ENCODE results near the gene HS2ST1.

The HS2ST1 gene

DNA sequence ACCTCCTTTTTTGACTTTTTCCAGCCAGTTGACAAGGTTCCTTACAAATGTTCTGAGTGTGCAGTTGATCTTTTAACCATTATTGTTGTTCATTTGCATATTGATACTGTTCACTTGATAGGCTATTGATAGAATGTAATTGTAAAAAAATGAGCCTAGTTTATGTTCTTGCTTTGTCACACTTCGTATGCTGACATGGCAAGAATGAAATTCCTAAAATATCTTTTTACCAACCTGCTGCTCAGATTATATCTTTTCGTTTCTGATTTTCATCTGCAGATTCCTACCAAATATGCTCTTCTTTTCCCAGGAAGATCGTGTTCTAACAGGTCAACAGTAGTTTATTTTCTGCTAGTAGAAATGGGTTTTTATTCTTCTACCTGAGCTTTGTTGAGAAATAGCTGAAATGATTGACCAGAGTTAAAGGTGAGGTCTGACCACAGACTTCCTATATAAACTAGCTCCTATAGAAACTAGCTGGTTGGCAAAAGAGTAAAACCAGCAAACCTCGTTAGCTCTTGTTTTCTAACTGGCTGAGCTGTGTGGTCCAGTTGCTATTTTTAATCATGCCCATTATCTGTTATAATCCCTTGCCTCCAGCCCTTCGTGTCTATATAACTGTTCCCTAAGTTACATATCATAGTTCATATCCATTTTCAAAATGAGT is 174.8 kb downstream of the HS2ST1 start:
- intact Hi-C loops (cut with DNase I) = no loop called here
- DNase-seq = no peak

DNA sequence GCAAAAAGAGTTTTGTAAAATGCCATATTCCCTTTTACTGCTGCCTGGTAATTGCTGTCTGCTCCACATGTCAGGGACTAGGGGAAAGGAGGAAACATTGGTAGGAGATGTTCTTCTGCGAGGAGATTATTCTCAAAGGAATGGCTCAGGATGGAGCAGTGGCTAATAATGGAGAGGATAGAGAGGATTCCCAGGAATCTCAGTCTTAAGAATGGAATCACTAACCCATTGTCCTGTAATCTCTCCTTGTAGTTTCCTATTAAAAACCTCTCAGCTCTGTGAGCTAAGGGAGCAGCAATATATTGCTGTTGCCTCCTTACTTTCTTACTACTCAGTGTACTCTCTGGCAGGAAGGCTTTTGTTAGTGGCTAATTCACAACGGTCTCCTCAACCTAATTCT is 175.4 kb downstream of the HS2ST1 start:
- DNase-seq = no peak
- intact Hi-C loops (cut with DNase I) = no loop called here

DNA sequence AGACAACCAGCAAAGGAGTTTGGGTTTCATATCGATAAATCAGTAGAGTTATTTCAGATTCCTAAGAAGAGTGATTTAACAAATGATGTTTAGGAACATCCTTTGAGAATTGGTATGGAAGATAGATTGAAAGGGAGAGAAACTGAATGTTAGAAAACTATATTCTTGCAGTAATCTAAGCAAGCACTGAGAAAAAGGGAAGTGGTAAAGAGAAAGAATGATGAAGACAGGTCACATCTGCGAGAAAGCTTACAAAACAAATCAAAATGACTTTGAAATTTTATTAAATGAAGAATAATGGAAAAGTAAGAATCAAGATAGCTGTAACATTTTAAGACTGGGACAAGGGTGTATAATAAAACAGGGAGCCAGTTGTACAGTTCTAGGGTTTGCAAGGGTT is 177.0 kb downstream of the HS2ST1 start:
- no peak for DNase-seq
- intact Hi-C loops (cut with DNase I) = no loop called here

DNA sequence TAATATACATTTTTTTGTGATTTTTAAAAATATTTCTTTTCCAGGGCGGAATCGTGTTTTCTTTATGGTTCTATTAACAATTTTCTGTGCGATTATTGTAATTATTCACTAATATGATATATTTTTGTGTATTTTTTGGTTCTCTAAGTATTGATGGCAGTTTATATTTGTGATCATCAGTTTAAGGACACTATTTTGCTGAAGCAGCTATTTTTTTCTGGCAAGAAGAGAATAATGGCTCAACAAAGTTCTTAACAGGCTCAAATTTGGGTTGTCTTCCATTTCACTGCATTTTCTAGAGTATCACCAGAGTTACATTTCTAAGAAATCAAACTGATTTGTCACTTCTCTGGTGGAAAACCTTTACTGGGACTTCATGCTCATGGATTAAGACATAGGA is 178.4 kb downstream of the HS2ST1 start:
- intact Hi-C loops (cut with DNase I) = no loop called here
- DNase-seq = no peak

DNA sequence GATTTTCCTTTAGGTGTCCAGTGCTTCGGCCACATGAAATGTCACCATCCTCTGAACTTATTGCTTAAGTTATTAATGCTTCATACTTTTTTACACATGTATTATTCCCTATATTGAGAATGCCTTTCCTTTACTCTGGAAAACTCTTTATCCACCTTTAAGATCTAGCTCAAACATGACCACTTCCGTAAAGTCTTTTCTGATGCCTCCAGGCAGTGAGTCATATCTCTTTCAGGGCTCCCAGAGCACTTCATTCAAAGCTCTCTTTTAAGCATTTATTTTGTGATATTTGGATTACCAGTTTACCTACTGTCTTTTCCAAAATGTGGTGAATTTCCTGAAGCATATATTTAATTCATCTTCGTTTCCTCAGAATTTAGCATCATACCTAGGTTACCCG is 178.9 kb downstream of the HS2ST1 start:
- intact Hi-C loops (cut with DNase I) = no loop called here
- no peak for DNase-seq

DNA sequence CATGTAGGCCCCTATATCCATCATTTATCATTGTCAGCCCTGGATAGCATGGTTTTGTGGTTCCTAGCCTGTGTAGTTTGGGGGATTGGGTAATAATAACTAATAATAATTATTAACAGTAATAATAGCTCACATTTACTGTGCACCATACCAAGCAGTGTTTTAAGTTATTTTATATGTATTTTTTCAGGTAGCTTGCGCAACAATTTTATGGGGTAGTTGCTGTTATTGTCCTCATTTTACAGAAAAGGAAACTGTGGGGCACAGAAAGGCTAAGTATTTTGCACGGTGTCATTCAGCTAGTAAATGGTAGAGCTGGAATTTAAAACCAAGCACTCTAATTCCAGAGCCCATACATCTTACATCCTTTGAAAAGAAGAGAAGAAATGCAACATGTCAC is 179.8 kb downstream of the HS2ST1 start:
- intact Hi-C loops (cut with DNase I) = no loop called here

DNA sequence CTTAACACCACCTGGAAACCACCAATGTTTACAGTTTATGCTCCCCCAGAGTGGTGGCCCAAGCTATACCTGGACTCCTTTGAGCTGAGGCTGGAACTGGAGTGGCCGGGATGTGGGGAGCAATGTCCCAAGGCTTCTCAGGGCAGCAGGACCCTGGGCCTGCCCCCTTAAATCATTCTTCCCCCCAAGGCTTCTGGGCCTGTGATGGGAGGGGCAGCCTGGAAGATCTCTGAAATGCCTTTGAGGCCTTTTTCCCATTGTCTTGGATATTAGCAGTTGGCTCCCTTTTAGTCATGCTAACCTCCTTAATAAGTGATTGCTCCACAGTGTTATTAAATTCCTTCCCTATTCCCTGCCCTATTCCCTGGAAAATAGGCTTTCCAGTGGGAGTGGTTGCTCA is 185.8 kb downstream of the HS2ST1 start:
- DNase-seq = no peak
- intact Hi-C loops (cut with DNase I) = no loop called here

More for the DNA sequence above, 179.8 kb downstream of the HS2ST1 start:
- no peak for DNase-seq

DNA sequence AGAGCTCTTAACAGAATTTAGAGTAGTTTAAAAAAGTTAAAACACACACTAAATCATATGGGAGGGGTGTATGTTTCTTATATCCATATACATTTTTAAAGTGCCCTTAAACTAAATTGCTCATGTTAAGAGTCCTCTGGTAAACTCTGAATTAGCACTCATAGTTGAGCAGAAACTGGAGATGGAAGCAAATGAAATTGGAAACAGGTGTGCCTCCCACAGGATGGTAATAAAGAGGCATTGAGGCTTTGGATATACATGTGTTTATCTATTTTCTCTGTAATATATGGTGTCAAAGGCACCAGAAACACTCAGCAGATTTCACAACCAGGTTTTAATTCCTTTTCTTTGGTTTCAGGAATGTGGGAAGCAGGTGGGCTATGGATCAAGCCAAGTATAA is 188.6 kb downstream of the HS2ST1 start:
- no peak for DNase-seq
- intact Hi-C loops (cut with DNase I) = no loop called here

DNA sequence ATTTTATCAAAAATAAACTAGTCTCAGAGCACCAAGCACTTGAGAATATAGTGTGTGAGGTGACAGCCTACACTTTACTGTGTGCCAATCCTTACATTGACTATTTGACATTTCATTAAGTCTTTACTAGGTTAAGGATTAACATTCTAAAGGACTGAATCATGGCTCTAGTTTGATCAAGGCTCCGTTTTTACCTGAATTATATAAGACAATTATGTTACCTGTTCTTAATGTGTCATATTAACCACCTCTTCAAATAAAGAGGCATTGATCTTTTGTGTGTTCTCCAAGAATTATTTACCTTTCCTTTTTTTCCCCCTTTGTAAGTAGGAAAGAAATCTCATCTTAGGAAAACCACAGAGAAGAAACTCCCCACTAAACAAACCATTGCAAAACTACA is 189.7 kb downstream of the HS2ST1 start:
- no peak for DNase-seq

DNA sequence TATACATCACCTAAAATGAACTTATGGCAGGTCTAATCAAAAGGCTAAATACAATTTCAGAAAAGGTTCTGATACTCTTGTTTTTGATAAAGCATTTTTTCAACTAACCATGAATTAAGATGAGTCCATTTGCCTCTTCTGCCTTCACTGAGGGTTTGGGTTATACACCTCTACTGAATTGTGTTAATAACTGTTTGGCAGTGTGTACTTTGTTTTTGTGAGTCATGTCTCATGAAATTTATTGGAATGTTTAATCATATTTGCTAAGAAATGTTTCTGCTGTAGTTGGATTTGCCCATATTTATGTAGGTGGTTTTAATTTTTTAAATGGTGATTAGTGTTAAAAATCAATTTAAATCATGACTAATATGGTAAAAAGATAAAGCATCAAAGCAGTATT is 190.5 kb downstream of the HS2ST1 start:
- no peak for DNase-seq
- intact Hi-C loops (cut with DNase I) = no loop called here

More for the DNA sequence above, 189.7 kb downstream of the HS2ST1 start:
- intact Hi-C loops (cut with DNase I) = no loop called here

DNA sequence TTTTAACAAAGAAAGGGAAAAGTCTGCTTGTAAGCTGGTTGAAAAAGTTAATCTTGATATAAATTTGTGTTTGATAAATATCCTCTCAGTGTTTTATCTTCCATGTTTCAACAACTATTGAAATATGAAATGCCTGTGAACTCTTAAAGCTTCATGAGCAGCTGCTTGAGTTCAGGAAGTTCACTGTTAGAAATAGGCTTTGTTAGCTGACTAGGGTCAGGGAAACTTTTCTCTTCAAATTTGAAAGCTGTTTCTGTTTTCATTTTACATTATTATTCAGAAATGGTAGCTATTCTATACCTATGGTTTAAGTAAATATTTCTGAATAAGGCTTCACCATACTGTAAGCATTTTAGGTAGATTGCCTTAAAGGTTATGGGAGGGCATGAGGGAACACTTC is 191.7 kb downstream of the HS2ST1 start:
- intact Hi-C loops (cut with DNase I) = no loop called here
- no peak for DNase-seq

DNA sequence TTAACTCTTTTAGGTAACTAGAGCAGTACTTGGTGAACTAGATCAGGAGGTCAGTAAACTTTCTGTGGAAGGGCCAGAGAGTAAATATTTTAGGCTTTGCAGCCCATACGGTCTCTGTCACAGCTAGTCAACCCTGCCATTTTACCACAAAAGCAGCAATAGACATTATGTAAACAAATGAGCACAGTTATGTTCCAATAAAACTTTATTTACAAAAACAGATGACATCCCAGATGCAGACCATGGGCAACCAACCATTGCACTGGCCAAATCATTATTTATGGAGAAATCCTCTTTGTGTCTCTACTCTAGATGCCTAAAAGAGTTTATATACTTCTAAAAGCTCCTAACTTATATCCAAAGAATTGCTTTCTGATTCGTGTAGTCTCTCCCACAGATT is 192.4 kb downstream of the HS2ST1 start:
- intact Hi-C loops (cut with DNase I) = no loop called here
- DNase-seq = no peak

DNA sequence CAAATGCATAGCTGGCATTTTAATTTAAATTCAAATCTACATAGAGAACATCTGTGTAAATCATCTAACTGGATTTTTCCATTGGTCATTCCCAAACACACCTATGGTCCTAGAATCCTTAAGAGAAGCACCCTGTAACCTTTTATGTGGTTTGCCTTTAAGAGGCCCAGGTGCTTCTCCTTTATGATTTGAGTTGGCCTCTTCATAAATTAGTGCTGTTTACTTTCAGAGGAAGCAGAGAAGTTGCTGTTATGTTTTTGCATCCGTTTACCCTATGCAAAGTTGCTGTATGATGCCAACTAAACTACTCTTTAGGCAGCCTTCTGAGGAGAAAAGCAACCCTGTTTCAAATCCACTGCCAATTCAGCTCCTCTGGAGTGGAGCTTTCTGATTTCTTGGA is 193.8 kb downstream of the HS2ST1 start:
- no peak for DNase-seq
- intact Hi-C loops (cut with DNase I) = no loop called here

DNA sequence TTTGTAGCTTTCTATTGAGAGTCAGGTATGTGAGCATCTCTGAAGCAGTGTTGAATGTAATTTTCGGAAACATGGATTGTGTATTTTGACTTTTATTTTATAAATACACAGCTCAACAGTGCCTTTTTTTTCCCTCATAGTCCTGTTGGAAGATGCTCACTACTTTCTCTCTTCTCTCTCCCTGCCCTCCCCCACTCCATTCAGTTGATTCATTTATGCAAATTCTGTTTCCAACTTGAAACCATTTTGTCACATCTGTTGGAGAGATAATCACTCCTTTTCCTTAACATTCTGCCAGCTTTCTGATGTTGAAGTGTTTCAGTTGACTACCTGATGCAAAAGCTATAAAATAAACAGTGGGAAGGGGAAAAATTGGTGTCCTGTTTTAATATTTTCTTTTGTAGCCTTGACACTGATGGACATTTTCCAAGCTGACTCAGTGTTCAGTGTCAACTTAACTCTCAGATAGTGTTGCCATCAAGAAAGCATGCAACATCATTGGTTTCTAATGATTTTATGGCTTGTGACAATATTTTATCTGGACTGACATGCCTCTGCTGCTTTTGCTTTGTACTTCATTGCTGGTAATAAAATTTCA is 194.5 kb downstream of the HS2ST1 start:
- no peak for DNase-seq
- intact Hi-C loops (cut with DNase I) = no loop called here

DNA sequence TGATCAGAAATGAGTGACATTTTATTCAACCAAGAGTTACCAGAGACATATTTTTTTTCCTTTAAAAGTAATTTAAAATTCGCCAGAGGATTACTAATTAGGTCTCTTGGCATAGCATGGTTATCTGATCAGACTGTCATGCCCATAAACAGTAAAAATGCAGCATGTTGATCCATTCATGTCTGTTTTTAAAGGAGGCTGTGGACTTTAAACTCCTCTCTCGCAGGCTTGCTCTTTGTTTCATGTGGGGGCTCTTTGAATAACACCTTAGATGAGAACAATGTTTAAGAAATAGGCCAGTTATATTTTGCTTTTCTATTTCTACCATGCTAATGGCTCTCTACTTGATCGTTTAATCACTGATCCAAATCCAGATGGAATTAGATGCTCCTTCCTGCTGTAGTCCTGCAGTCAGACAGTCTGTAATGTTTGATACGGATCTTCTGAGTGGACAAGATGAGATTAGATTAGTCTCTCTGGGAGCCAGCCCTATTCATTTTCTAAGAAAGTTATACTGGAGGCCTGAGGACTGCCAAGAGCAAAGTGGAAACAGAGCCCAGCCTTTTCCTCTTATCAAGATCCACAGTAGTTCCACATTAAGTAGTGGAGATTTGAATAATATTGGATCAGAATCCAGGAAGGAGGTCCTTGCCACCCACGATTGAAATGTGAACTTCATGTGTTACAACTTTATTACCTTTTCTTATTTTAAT is 197.4 kb downstream of the HS2ST1 start:
- intact Hi-C loops (cut with DNase I) = no loop called here
- no peak for DNase-seq

DNA sequence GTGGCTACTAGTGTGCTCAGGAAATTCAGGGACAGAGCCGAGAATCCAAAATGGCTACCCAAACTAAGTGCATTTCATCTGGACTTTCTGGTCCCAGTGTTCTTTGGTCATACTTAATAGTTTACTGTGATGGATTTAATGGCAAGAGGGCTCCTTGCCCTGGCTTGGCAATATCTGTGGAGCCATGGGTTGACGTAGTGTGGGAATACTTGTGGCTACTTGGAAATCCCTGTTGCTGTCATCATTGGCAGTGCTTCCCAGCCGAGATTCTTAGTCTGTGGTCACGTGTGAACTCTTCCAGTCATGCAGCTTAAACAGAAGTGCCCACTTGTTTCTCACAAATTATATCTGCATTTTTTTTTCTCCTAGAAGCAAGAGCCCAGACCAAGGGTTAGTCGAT is 198.9 kb downstream of the HS2ST1 start:
- intact Hi-C loops (cut with DNase I) = no loop called here
- no peak for DNase-seq

DNA sequence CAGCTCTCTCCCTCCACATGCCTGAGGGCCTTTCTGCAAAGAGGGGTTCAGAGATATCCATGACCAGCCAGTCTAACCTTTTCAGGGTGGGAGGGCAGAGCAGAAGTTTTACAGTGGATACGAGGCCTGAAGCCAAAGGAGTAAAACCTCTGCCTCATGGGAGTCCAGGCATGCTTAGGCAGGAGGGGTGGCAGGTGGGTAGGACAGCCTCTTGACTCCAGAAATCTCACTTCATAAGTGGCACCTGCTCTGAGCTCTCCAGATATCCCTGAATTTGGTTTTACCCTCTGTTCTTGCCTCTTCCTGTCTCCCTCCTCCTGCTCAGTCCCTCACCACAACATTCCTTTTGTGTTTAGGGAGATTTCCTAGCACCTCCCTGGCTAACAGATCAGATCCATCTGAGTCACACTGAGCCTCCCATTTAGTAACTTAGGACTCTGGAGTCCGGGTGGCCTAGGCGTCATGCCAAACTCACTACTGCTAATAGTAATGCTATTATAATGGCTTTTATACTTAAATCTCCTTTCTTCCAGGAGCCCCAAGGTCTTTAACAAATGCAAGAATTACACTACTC is 201.0 kb downstream of the HS2ST1 start:
- intact Hi-C loops (cut with DNase I) = no loop called here
- no peak for DNase-seq

DNA sequence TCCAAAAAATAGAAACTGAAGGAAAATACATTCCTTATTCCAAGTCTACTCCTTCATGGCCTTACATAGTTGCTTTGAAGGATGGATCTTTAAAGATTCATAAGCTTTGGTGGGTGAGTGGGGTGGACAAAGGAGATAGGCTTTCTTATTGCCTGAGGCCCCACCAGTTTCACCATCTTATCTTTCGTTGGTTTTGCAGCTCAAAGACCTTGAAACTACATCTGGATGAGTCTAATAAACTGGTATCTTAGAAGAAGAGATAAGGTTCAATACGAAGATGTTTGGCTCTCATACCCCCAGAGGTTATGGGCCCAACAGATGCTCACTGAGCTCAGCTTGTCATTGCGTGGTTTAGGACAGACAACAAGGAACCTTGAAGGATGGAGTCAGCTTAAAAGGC is 201.5 kb downstream of the HS2ST1 start:
- intact Hi-C loops (cut with DNase I) = no loop called here
- no peak for DNase-seq

DNA sequence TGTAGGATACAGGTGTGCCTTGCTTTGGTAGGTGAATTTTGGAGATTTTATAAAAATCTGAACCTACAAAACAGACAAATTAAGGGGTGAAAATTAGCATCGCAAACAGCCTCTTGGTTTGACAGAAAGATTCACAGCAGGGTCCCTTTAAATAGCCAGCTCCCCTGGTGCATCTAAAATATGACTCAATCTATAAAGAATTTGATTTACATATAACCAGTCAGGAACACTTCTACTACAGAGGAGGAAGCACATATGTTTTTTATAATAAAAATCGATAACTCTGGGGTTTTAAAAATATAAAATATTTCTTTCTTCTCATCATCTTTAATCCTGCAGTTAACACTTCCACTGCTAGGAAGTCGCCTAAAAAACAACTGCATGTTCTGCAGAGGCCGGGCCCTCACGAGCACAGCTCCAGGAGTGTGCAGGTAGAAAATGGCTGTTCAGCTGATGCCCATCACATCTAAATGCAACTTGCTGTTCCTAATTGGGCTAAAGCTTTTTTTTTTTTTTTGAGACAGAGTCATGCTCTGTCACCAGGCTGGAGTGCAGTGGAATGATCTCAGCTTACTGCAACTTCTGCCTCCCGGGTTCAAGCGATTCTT is 203.4 kb downstream of the HS2ST1 start:
- DNase-seq = no peak
- intact Hi-C loops (cut with DNase I) = no loop called here

DNA sequence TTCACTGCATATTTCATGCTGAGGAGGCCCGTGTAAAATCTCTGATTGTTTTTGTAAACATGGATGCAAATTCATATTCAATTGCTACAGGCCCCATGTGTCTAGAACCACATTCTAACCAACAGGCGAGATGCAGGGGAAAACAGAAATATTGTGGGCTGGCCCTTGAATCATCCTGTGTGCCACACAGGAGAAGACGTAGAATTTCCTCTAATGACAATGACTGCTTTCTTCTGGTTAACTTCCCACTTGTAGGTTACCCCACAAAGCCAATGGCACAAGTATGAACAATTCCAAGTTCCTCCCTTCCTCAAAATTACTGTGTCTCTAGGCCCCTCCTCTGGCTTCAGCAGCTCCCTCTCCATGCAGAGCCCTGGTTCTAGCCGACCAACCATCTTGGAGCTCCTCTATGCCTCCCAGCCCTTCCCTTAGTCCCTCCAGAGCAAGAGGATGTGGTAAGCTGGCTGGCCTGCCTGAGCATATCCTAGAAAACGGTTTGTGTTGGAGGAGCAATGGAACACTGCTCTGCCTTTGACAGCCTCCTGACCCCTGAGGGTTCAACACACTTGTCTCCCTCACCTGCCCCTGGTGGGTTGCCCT is 205.2 kb downstream of the HS2ST1 start:
- no peak for DNase-seq
- intact Hi-C loops (cut with DNase I) = no loop called here

All from head of caudate nucleus (tissue), 42 donors.